IMR-90 (cell line): ENCODE measurements around the gene SH3RF3. TPM values are rescaled to one million over a fixed set of nuclear protein-coding genes. Genes with fewer than 3 reads are reported as not detected.

ENCODE experiments used
- ATAC-seq: fragments of 200-7000 bp; cut with Tn5 transposase; 2 replicates; pipeline ENCODE4 v1.9.1; 2020; ENCODE audit warnings: low read depth, mild to moderate bottlenecking, moderate library complexity
- BruUV-seq: library from RNA; stranded (reverse); fragments of 400-500 nt; replicated peaks from 2 replicates; lab custom pipeline; 2021; lab: Mats Ljungman, UMichigan
- CTCF ChIA-PET: fragments of 300-600 bp; formaldehyde crosslinking; extraction: SDS; loops from one replicate; lab custom pipeline; 2021; ENCODE audit warnings: antibody characterized with exemption; lab: Yijun Ruan, JAX
- POLR2A ChIA-PET: fragments of 300-600 bp; sonication (Branson Sonifier 250); formaldehyde crosslinking; loops from one replicate; lab custom pipeline; 2022; ENCODE audit warnings: antibody characterized with exemption; ENCODE audit not compliant: unreplicated experiment; lab: Charles Lee
- DNase-seq: peaks from one replicate; pipeline ENCODE4 v3.0.0; 2013
- H2AFZ ChIP-seq: replicated peaks from 2 replicates; pipeline ENCODE3; 2013; ENCODE audit warnings: low read length, mild to moderate bottlenecking; ENCODE audit not compliant: poor library complexity
- H2AK5ac ChIP-seq: 2 replicates; pipeline ENCODE4 v1.6.1; 2013; ENCODE audit warnings: low read depth, low read length, inconsistent platforms
- H2AK9ac ChIP-seq: replicated peaks from 2 replicates; pipeline ENCODE3; 2013; ENCODE audit warnings: mild to moderate bottlenecking, low read depth, low read length, moderate library complexity; ENCODE audit not compliant: poor library complexity
- H2BK120ac ChIP-seq: 2 replicates; pipeline ENCODE4 v1.6.1; 2013; ENCODE audit warnings: low read depth, low read length, inconsistent platforms
- H2BK15ac ChIP-seq: 3 replicates; pipeline ENCODE4 v1.6.1; 2013; ENCODE audit warnings: low read depth, low read length, inconsistent platforms
- H2BK20ac ChIP-seq: 2 replicates; pipeline ENCODE4 v1.6.1; 2013; ENCODE audit warnings: low read depth, mild to moderate bottlenecking, inconsistent platforms, low read length, moderate library complexity
- H2BK5ac ChIP-seq: 2 replicates; pipeline ENCODE4 v1.6.1; 2013; ENCODE audit warnings: mild to moderate bottlenecking, low read depth, low read length, inconsistent platforms; ENCODE audit not compliant: poor library complexity, severe bottlenecking
- H3K14ac ChIP-seq: replicated peaks from 2 replicates; pipeline ENCODE4 v1.6.1; 2013; ENCODE audit warnings: low read depth, low read length, inconsistent platforms
- H3K18ac ChIP-seq: 2 replicates; pipeline ENCODE4 v1.6.1; 2013; ENCODE audit warnings: low read depth, low read length, control low read depth
- H3K23ac ChIP-seq: 2 replicates; pipeline ENCODE4 v1.6.1; 2013; ENCODE audit warnings: low read depth, low read length, inconsistent platforms
- H3K27ac ChIP-seq: 2 replicates; pipeline ENCODE4 v1.5.1; 2013; ENCODE audit warnings: mild to moderate bottlenecking, control low read depth, low read length; ENCODE audit not compliant: insufficient read depth
- H3K27me3 ChIP-seq: 2 replicates; pipeline ENCODE4 v1.6.1; 2013; ENCODE audit warnings: low read length; ENCODE audit not compliant: control insufficient read depth, insufficient read depth
- H3K36me3 ChIP-seq: 2 replicates; pipeline ENCODE4 v1.6.1; 2013; ENCODE audit warnings: low read length, mixed read lengths; ENCODE audit not compliant: control insufficient read depth, insufficient read depth
- H3K4ac ChIP-seq: 2 replicates; pipeline ENCODE4 v1.6.1; 2013; ENCODE audit warnings: low read depth, low read length, inconsistent platforms
- H3K4me1 ChIP-seq: 2 replicates; pipeline ENCODE4 v1.6.1; 2013; ENCODE audit warnings: low read length, mixed read lengths; ENCODE audit not compliant: control insufficient read depth, insufficient read depth
- H3K4me2 ChIP-seq: 2 replicates; pipeline ENCODE4 v1.6.1; 2013; ENCODE audit warnings: low read depth, mild to moderate bottlenecking, control low read depth, low read length, moderate library complexity
- H3K4me3 ChIP-seq: 2 replicates; pipeline ENCODE4 v1.5.1; 2013; ENCODE audit warnings: low read depth, mild to moderate bottlenecking, control low read depth, low read length, moderate library complexity; ENCODE audit not compliant: insufficient read depth
- H3K56ac ChIP-seq: 2 replicates; pipeline ENCODE4 v1.6.1; 2013; ENCODE audit warnings: low read length, inconsistent platforms; ENCODE audit not compliant: insufficient read depth; ENCODE audit errors: extremely low read depth
- H3K79me1 ChIP-seq, 2 experiments: 2 replicates each; pipeline ENCODE4 v1.6.1; 2013; ENCODE audit warnings: low read length in 2 of 2, inconsistent platforms in 1 of 2, low read depth in 1 of 2
- H3K9ac ChIP-seq: 2 replicates; pipeline ENCODE4 v1.6.1; 2013; ENCODE audit warnings: low read depth, low read length, control low read depth
- H3K9me1 ChIP-seq: 2 replicates; pipeline ENCODE4 v1.6.1; 2013; ENCODE audit warnings: low read length, inconsistent platforms; ENCODE audit not compliant: insufficient read depth
- H3K9me3 ChIP-seq: 2 replicates; pipeline ENCODE4 v1.6.1; 2013; ENCODE audit warnings: low read length; ENCODE audit not compliant: control insufficient read depth, insufficient read depth
- H4K20me1 ChIP-seq: 2 replicates; pipeline ENCODE4 v1.6.1; 2013; ENCODE audit warnings: low read length, inconsistent platforms; ENCODE audit not compliant: insufficient read depth
- H4K5ac ChIP-seq: 2 replicates; pipeline ENCODE4 v1.6.1; 2013; ENCODE audit warnings: mild to moderate bottlenecking, low read depth, low read length, control low read depth
- H4K8ac ChIP-seq, 2 experiments: 2 replicates each; pipeline ENCODE4 v1.6.1; 2013; ENCODE audit warnings: low read depth in 2 of 2, low read length in 2 of 2, control low read depth in 1 of 2, inconsistent platforms in 1 of 2
- H4K91ac ChIP-seq: 2 replicates; pipeline ENCODE4 v1.6.1; 2013; ENCODE audit warnings: low read depth, low read length, inconsistent platforms; ENCODE audit not compliant: insufficient read depth
- BHLHE40 ChIP-seq: fragments of 150-350 bp; IDR thresholded peaks from 2 replicates; pipeline ENCODE4 v1.6.1; 2016; ENCODE audit warnings: mild to moderate bottlenecking, low read depth, low read length
- CEBPB ChIP-seq: IDR thresholded peaks from 2 replicates; pipeline ENCODE4 v1.6.1; 2012; ENCODE audit warnings: low read depth, low read length, improper control_type of control experiment
- CHD1 ChIP-seq: IDR thresholded peaks from 2 replicates; pipeline ENCODE4 v1.6.1; 2012; ENCODE audit warnings: low read depth, low read length, improper control_type of control experiment
- CTCF ChIP-seq: conservative IDR thresholded peaks from 2 replicates; pipeline ENCODE4 v1.5.1; 2012; ENCODE audit warnings: mild to moderate bottlenecking, low read depth, low read length, improper control_type of control experiment
- ELK1 ChIP-seq: fragments of 150-350 bp; IDR thresholded peaks from 2 replicates; pipeline ENCODE4 v1.6.1; 2016; ENCODE audit warnings: low read depth, mild to moderate bottlenecking, low read length, moderate library complexity, borderline replicate concordance
- FOS ChIP-seq: fragments of 150-350 bp; IDR thresholded peaks from 2 replicates; pipeline ENCODE4 v1.6.1; 2016; ENCODE audit warnings: low read depth, low read length
- MAFK ChIP-seq: IDR thresholded peaks from 2 replicates; pipeline ENCODE4 v1.6.1; 2012; ENCODE audit warnings: low read depth, low read length, improper control_type of control experiment
- MAZ ChIP-seq: IDR thresholded peaks from 2 replicates; pipeline ENCODE4 v1.6.1; 2012; ENCODE audit warnings: low read depth, mild to moderate bottlenecking, low read length, improper control_type of control experiment, moderate library complexity, borderline replicate concordance
- NFE2L2 ChIP-seq: fragments of 150-350 bp; IDR thresholded peaks from 2 replicates; pipeline ENCODE4 v1.6.1; 2016; ENCODE audit warnings: low read depth, mild to moderate bottlenecking, low read length
- POLR2A ChIP-seq: IDR thresholded peaks from 2 replicates; pipeline ENCODE4 v1.6.1; 2012; ENCODE audit warnings: mild to moderate bottlenecking, low read depth, low read length
- RAD21 ChIP-seq: IDR thresholded peaks from 2 replicates; pipeline ENCODE4 v1.6.1; 2012; ENCODE audit warnings: low read length, improper control_type of control experiment
- SMC3 ChIP-seq: fragments of 150-350 bp; IDR thresholded peaks from 2 replicates; pipeline ENCODE4 v1.6.1; 2016; ENCODE audit warnings: low read depth, mild to moderate bottlenecking, antibody characterized with exemption, low read length, moderate library complexity
- USF2 ChIP-seq: fragments of 150-350 bp; IDR thresholded peaks from 2 replicates; pipeline ENCODE4 v1.6.1; 2017; ENCODE audit warnings: mild to moderate bottlenecking, antibody characterized with exemption, low read length, low read depth
- WGBS, 2 experiments: methylation state at CpG; one replicate each; pipeline versions ENCODE4 v1.1.5 to v1.1.7; 2013; ENCODE audit warnings: missing lambda C conversion rate in 2 of 2; ENCODE audit not compliant: insufficient read length in 1 of 2; ENCODE audit errors: extremely low coverage in 2 of 2; 5-methylcytosine and 5-hydroxymethylcytosine counted together
- dilution Hi-C: fragments of 300-500 bp; cut with HindIII; formaldehyde crosslinking; loops from one replicate; pipeline ENCODE4 v1.14.3; 2018; ENCODE audit warnings: low sequenced_read_pairs; ENCODE audit not compliant: unreplicated experiment
- in situ Hi-C: fragments of 300-500 bp; cut with MboI; formaldehyde crosslinking; loops from 3 replicates; pipeline ENCODE4 v1.14.3; 2019; ENCODE audit warnings: low sequenced_read_pairs, inconsistent platforms, mixed read lengths
- intact Hi-C: fragments of 100-400 bp; cut with micrococcal nuclease; formaldehyde crosslinking; loops from 2 replicates; pipeline ENCODE4 v1.10.0; 2022
- polyA plus RNA-seq, 3 experiments: library from polyadenylated mRNA; depleted of rRNA; stranded (reverse); fragments of >200 nt; gene quantifications; 2 replicates each; pipeline ENCODE4 v1.2.3, GENCODE V29; 2012; ENCODE audit warnings: low replicate concordance in 1 of 3
- total RNA-seq: library from RNA; depleted of rRNA; stranded (reverse); fragments of >200 nt; gene quantifications from 2 replicates; pipeline ENCODE4 v1.2.3, GENCODE V29; 2012

SH3RF3 gene
- total and polyA plus RNA-seq, 2 of the 4 experiments (the other 2 are of a cell fraction), result 3.4 to 5.3 TPM

- H3K79me1 ChIP-seq, result peaks cover 0 to 42% of the 10 kb centered on the region in 2 experiments; a peak in 3 of 4 replicates
- peaks cover 4% of the 10 kb centered on the region for H4K20me1 ChIP-seq
- H3K4me3 ChIP-seq, result no peak overlapping the region
- intact Hi-C loops, result no loop called here
- H3K36me3 ChIP-seq, result peaks cover 16% of the 10 kb centered on the region
- ChIA-PET CTCF (no interaction called here), POLR2A (no interaction called here)
- H3K4me1 ChIP-seq, result peaks cover 21% of the 10 kb centered on the region
- H4K8ac ChIP-seq, result peak overlapping the region in 1 of 2 experiments; percentile 42; a peak in 1 of 4 replicates
- H2AK5ac ChIP-seq, result peak overlapping the region; percentile 27; the same call in 1 of the 2 replicates
- peak overlapping the region; percentile 27; the same call in 1 of the 2 replicates for H4K91ac ChIP-seq
- no peak overlapping the region for H3K4me2 ChIP-seq
- no peak overlapping the region for H3K56ac ChIP-seq
- no peak overlapping the region for H2BK20ac ChIP-seq
- BruUV-seq, result no TSS peak
- H3K18ac ChIP-seq, result no peak overlapping the region
- H3K9me3 ChIP-seq, result no peaks in the 10 kb centered on the region
- H3K14ac ChIP-seq, result peak overlapping the region; percentile 1; the same call in 1 of the 2 replicates
- DNase-seq (no peak), ATAC-seq (no peak)
- no peak overlapping the region for H3K27ac ChIP-seq
- 40% methylated on average over 5 of the region's 15 CpGs; no CpG with 5 or more reads in 1 of the 2 experiments for WGBS, 2 experiments
- TF ChIP-seq POLR2A (no peak), FOS (no peak), NFE2L2 (no peak), RAD21 (no peak), MAZ (no peak), SMC3 (no peak), CTCF (no peak), BHLHE40 (no peak), CEBPB (no peak), USF2 (no peak), CHD1 (no peak), MAFK (no peak), ELK1 (no peak)
- H3K27me3 ChIP-seq, result no peaks in the 10 kb centered on the region
- H2AK9ac ChIP-seq, result no peak overlapping the region
- dilution Hi-C loops, result no loop called here
- H2BK5ac ChIP-seq, result no peak overlapping the region
- 0 out of 2 replicates have a peak overlapping the region, but pooled peaks have one; percentile 1 for H4K5ac ChIP-seq
- H3K23ac ChIP-seq, result no peak overlapping the region
- H2AFZ ChIP-seq, result no peak overlapping the region
- in situ Hi-C loops, result no loop called here
- H3K4ac ChIP-seq, result peak overlapping the region; percentile 21; the same call in 1 of the 2 replicates
- H2BK120ac ChIP-seq, result 0 out of 2 replicates have a peak overlapping the region, but pooled peaks have one; percentile 20
- H2BK15ac ChIP-seq, result peak overlapping the region; percentile 10; the same call in 2 of the 3 replicates
- peaks cover 35% of the 10 kb centered on the region for H3K9me1 ChIP-seq
- no peak overlapping the region for H3K9ac ChIP-seq
Observed at GRCh38 chr2:109482361-109482861, 353.4 kb downstream of the SH3RF3 start.
